Hepatocyte (in vitro differentiated cells): ENCODE data around the gene GALNT18. TPM values are rescaled to one million over a fixed set of nuclear protein-coding genes. Genes with fewer than 3 reads are reported as not detected.

ENCODE experiments used
- DNase-seq: peaks from one replicate; pipeline ENCODE4 v3.0.0-alpha.2; 2016; ENCODE audit warnings: low spot score
- H2AFZ ChIP-seq: fragments of 200-600 bp; sonication (generic); 2 replicates; pipeline ENCODE4 v1.6.0; 2016; ENCODE audit warnings: antibody characterized with exemption, mild to moderate bottlenecking
- H3K27ac ChIP-seq: fragments of 200-600 bp; sonication (generic); 2 replicates; pipeline ENCODE4 v1.5.1; 2016; ENCODE audit warnings: mild to moderate bottlenecking
- H3K27me3 ChIP-seq: fragments of 200-600 bp; sonication (generic); 2 replicates; pipeline ENCODE4 v1.6.1; 2016
- H3K36me3 ChIP-seq: fragments of 200-600 bp; sonication (generic); replicated peaks from 2 replicates; pipeline ENCODE4 v1.5.1; 2016; ENCODE audit warnings: low read depth; ENCODE audit not compliant: insufficient read depth
- H3K4me1 ChIP-seq: fragments of 200-600 bp; sonication (generic); 2 replicates; pipeline ENCODE4 v1.5.1; 2016; ENCODE audit warnings: mild to moderate bottlenecking, moderate library complexity; ENCODE audit not compliant: insufficient read depth
- H3K4me2 ChIP-seq: fragments of 200-600 bp; sonication (generic); 2 replicates; pipeline ENCODE4 v1.6.0; 2016
- H3K4me3 ChIP-seq: fragments of 200-600 bp; sonication (generic); 2 replicates; pipeline ENCODE4 v1.5.1; 2016; ENCODE audit warnings: mild to moderate bottlenecking
- H3K79me2 ChIP-seq: fragments of 200-600 bp; sonication (generic); 2 replicates; pipeline ENCODE4 v1.6.0; 2017; ENCODE audit warnings: mild to moderate bottlenecking
- H3K9me2 ChIP-seq: fragments of 200-600 bp; sonication (generic); replicated peaks from 2 replicates; pipeline ENCODE4 v1.6.0; 2017; ENCODE audit warnings: mild to moderate bottlenecking; ENCODE audit not compliant: insufficient read depth
- H3K9me3 ChIP-seq: fragments of 200-600 bp; sonication (generic); 2 replicates; pipeline ENCODE4 v1.5.1; 2016; ENCODE audit warnings: low read depth, mild to moderate bottlenecking
- H4K20me1 ChIP-seq: fragments of 200-600 bp; sonication (generic); 2 replicates; pipeline ENCODE4 v1.6.0; 2016; ENCODE audit warnings: mild to moderate bottlenecking; ENCODE audit not compliant: insufficient read depth, poor library complexity, severe bottlenecking
- CTCF ChIP-seq: fragments of 200-600 bp; sonication (generic); IDR thresholded peaks from 2 replicates; pipeline ENCODE4 v1.5.1; 2016; ENCODE audit warnings: antibody characterized with exemption, mild to moderate bottlenecking; ENCODE audit not compliant: poor library complexity
- EZH2 ChIP-seq: fragments of 200-600 bp; sonication (generic); IDR thresholded peaks from 2 replicates; pipeline ENCODE4 v1.6.1; 2016; ENCODE audit warnings: antibody characterized with exemption, mild to moderate bottlenecking, borderline replicate concordance
- EZH2phosphoT487 ChIP-seq: fragments of 200-600 bp; sonication (generic); IDR thresholded peaks from one replicate; pipeline ENCODE4 v1.6.1; 2018; ENCODE audit warnings: antibody characterized with exemption, mild to moderate bottlenecking, low read depth, moderate library complexity; ENCODE audit not compliant: unreplicated experiment, severe bottlenecking
- WGBS: methylation state at CpG from one replicate; pipeline ENCODE4 v1.1.6; 2016; ENCODE audit warnings: low lambda C conversion rate; ENCODE audit errors: missing lambda C conversion rate; 5-methylcytosine and 5-hydroxymethylcytosine counted together
- polyA plus RNA-seq: library from polyadenylated mRNA; unstranded; fragments of >200 nt; fragmentation: Nextera tagmentation; extraction: Ambion mirVana; gene quantifications from 2 replicates; pipeline ENCODE4 v1.2.1, GENCODE V29; 2016
- total RNA-seq: library from RNA; depleted of rRNA; stranded (reverse); fragments of >200 nt; gene quantifications from 2 replicates; pipeline ENCODE4 v1.2.3, GENCODE V29; 2014

GALNT18 gene
- total and polyA plus RNA-seq, 2 experiments from 2014 or later = 11.6 to 22.4 TPM

GRCh38 chr11:11512502-11512901, 109.3 kb downstream of the GALNT18 start:
- H3K27ac ChIP-seq = no peak overlapping the region
- TF ChIP-seq CTCF = no peak
- TF ChIP-seq EZH2phosphoT487 = no peak
- no peak for TF ChIP-seq EZH2
- H2AFZ ChIP-seq = no peak overlapping the region
- peaks cover 3% of the 10 kb centered on the region for H3K27me3 ChIP-seq
- no peaks in the 10 kb centered on the region for H3K9me2 ChIP-seq
- no peaks in the 10 kb centered on the region for H4K20me1 ChIP-seq
- H3K4me2 ChIP-seq = no peak overlapping the region
- 97% methylated on average over 6 of the region's 6 CpGs for WGBS
- H3K4me3 ChIP-seq = no peak overlapping the region
- H3K9me3 ChIP-seq = no peaks in the 10 kb centered on the region
- H3K4me1 ChIP-seq = peaks cover 5% of the 10 kb centered on the region
- no peaks in the 10 kb centered on the region for H3K36me3 ChIP-seq
- no peaks in the 10 kb centered on the region for H3K79me2 ChIP-seq
- DNase-seq = no peak

- no peak overlapping the region for H2AFZ ChIP-seq
- H3K4me2 ChIP-seq = no peak overlapping the region
- H3K9me2 ChIP-seq = no peaks in the 10 kb centered on the region
- no peak overlapping the region for H3K4me3 ChIP-seq
- no peak for TF ChIP-seq CTCF
- no peak for TF ChIP-seq EZH2
- H3K27ac ChIP-seq = no peak overlapping the region
- H3K36me3 ChIP-seq = no peaks in the 10 kb centered on the region
- 96% methylated on average over 6 of the region's 6 CpGs for WGBS
- no peaks in the 10 kb centered on the region for H3K9me3 ChIP-seq
- H3K27me3 ChIP-seq = peaks cover 3% of the 10 kb centered on the region
- H4K20me1 ChIP-seq = no peaks in the 10 kb centered on the region
- no peak for DNase-seq
- H3K4me1 ChIP-seq = peaks cover 5% of the 10 kb centered on the region
- H3K79me2 ChIP-seq = no peaks in the 10 kb centered on the region
These were observed 109.7 kb downstream of the GALNT18 start for GRCh38 chr11:11512090-11512489.

- no peak overlapping the region for H3K27ac ChIP-seq
- no peaks in the 10 kb centered on the region for H3K36me3 ChIP-seq
- H4K20me1 ChIP-seq = no peaks in the 10 kb centered on the region
- H3K9me2 ChIP-seq = no peaks in the 10 kb centered on the region
- peaks cover 5% of the 10 kb centered on the region for H3K4me1 ChIP-seq
- H3K9me3 ChIP-seq = no peaks in the 10 kb centered on the region
- H3K4me3 ChIP-seq = no peak overlapping the region
- H3K27me3 ChIP-seq = peaks cover 3% of the 10 kb centered on the region
- 86% methylated on average over 10 of the region's 10 CpGs for WGBS
- no peaks in the 10 kb centered on the region for H3K79me2 ChIP-seq
- no peak overlapping the region for H2AFZ ChIP-seq
- no peak overlapping the region for H3K4me2 ChIP-seq
- DNase-seq = no peak
- TF ChIP-seq CTCF (no peak), EZH2 (no peak), EZH2phosphoT487 (no peak)
These were observed 110.9 kb downstream of the GALNT18 start for GRCh38 chr11:11510939-11511338.

GRCh38 chr11:11505692-11506091, 116.1 kb downstream of the GALNT18 start:
- H3K9me2 ChIP-seq = no peaks in the 10 kb centered on the region
- peaks cover 3% of the 10 kb centered on the region for H3K27me3 ChIP-seq
- no peaks in the 10 kb centered on the region for H3K79me2 ChIP-seq
- H3K4me3 ChIP-seq = no peak overlapping the region
- DNase-seq = no peak
- 78% methylated on average over 3 of the region's 3 CpGs for WGBS
- no peaks in the 10 kb centered on the region for H3K9me3 ChIP-seq
- H3K36me3 ChIP-seq = no peaks in the 10 kb centered on the region
- H2AFZ ChIP-seq = no peak overlapping the region
- H3K27ac ChIP-seq = no peak overlapping the region
- peaks cover 19% of the 10 kb centered on the region for H3K4me1 ChIP-seq
- H4K20me1 ChIP-seq = no peaks in the 10 kb centered on the region
- no peak overlapping the region for H3K4me2 ChIP-seq
- TF ChIP-seq EZH2phosphoT487 (no peak), CTCF (no peak), EZH2 (no peak)
